Transverse colon (tissue), 4 donors: ENCODE results near the gene AGAP1. TPM values are rescaled to one million over a fixed set of nuclear protein-coding genes. Genes with fewer than 3 reads are reported as not detected.

Experiments used
- DNase-seq: peaks from one replicate; pipeline ENCODE4 v3.0.0-alpha.2; 2019
- H3K27ac ChIP-seq, 4 donors: fragments of 200-600 bp; sonication (generic); 2 replicates each; pipeline ENCODE4 v1.5.1; 2016 to 2018; ENCODE audit warnings: inconsistent platforms in 4 of 4
- H3K27me3 ChIP-seq: fragments of 200-600 bp; sonication (generic); 2 replicates; pipeline ENCODE4 v1.5.1; 2017; ENCODE audit warnings: inconsistent platforms
- H3K36me3 ChIP-seq, 4 donors: fragments of 200-600 bp; sonication (generic); 2 replicates each; pipeline ENCODE4 v1.5.1; 2017 to 2019; ENCODE audit warnings: inconsistent platforms in 4 of 4
- H3K4me1 ChIP-seq, 4 donors: fragments of 200-600 bp; sonication (generic); 2 replicates each; pipeline ENCODE4 v1.5.1; 2017 to 2020; ENCODE audit warnings: inconsistent platforms in 4 of 4
- H3K4me3 ChIP-seq, 4 donors: fragments of 200-600 bp; sonication (generic); 1 replicate in 1 of 4; 2 replicates in 3 of 4; pipeline versions ENCODE4 v1.5.1 to v1.6.1; 2017 to 2019; ENCODE audit warnings: inconsistent platforms in 4 of 4
- H3K9me3 ChIP-seq, 2 donors: fragments of 200-600 bp; sonication (generic); 2 replicates each; pipeline ENCODE4 v1.5.1; 2017 to 2019; ENCODE audit warnings: inconsistent platforms in 2 of 2
- CTCF ChIP-seq, 5 experiments: fragments of 200-600 bp in 3 of 5; fragments of 450-650 bp in 2 of 5; sonication (generic) in 3 of 5; IDR thresholded peaks; 1 replicate in 2 of 5; 2 replicates in 3 of 5; pipeline ENCODE4 v1.5.1; 2016 to 2017; ENCODE audit warnings: antibody characterized with exemption in 5 of 5, inconsistent platforms in 3 of 5, mild to moderate bottlenecking in 2 of 5, moderate library complexity in 1 of 5
- EP300 ChIP-seq: sonication (generic); formaldehyde crosslinking; IDR thresholded peaks from one replicate; pipeline ENCODE4 v1.6.1; 2017; ENCODE audit warnings: antibody characterized with exemption, low read depth
- POLR2A ChIP-seq: fragments of 450-650 bp; IDR thresholded peaks from one replicate; pipeline ENCODE4 v1.6.1; 2016; ENCODE audit warnings: antibody characterized with exemption, mild to moderate bottlenecking, moderate library complexity
- POLR2AphosphoS5 ChIP-seq, 3 donors: sonication (generic); formaldehyde crosslinking; IDR thresholded peaks; one replicate each; pipeline ENCODE4 v1.6.1; 2016; ENCODE audit warnings: antibody characterized with exemption in 3 of 3
- WGBS, 2 donors: methylation state at CpG; one replicate each; pipeline ENCODE4 v1.1.5; 2018; ENCODE audit warnings: low coverage in 1 of 2; 5-methylcytosine and 5-hydroxymethylcytosine counted together
- in situ Hi-C, 4 donors: fragments of 200-750 bp; cut with MboI; loops; one replicate each; pipeline versions ENCODE4 v1.15.0 to v1.15.1; 2017; ENCODE audit warnings: low sequenced_read_pairs in 3 of 4, low pct_ligation_motif_present in 1 of 4, low pct_unique_long_range_greater_than_20kb in 1 of 4
- intact Hi-C: fragments of 100-400 bp; cut with DNase I; formaldehyde crosslinking; loops from one replicate; pipeline ENCODE4 v1.15.1; 2023; ENCODE audit warnings: low total_unique reads
- total RNA-seq, 4 donors: library from RNA; depleted of rRNA; stranded (reverse); fragments of >200 nt; gene quantifications; one replicate each; pipeline ENCODE4 v1.1.0, GENCODE V29; 2016

AGAP1 gene
- total RNA-seq, 4 donors from 2014 or later = 56.1 to 96.9 (median 71.2) TPM

DNA sequence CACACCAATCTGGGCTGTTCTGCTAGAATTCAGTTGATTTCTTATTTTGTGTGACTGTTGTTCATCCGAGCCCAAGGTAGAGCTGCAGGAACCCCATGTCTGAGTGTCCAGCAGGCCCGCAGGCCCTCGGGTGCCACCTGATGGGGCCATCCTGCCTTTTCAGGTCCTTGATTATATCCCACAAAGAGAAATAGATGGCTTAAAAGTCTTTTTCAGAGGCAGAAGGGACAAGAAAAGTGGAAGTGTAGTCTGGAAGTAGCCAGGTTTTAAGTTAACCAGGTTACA lies 52.2 kb downstream of the AGAP1 start:
- Histone ChIP-seq H3K27ac (no peak overlapping the region), H3K4me1 (peaks cover 9 to 29% (median 21%) of the 10 kb centered on the region in 4 donors), H3K9me3 (no peaks in the 10 kb centered on the region), H3K27me3 (no peaks in the 10 kb centered on the region), H3K4me3 (no peak overlapping the region), H3K36me3 (no peaks in the 10 kb centered on the region)
- in situ Hi-C loops = no loop called here
- no peak for TF ChIP-seq CTCF (IDR thresholded peaks at IDR 0.05)
- TF ChIP-seq EP300 = no peak
- TF ChIP-seq POLR2AphosphoS5 (IDR thresholded peaks at IDR 0.05) = no peak
- TF ChIP-seq POLR2A = no peak
- DNase-seq = no peak
- intact Hi-C loops = no loop called here
- WGBS, 2 donors = 95% methylated on average over 3 of the region's 3 CpGs; no CpG with 5 or more reads in 1 of the 2 donors

DNA sequence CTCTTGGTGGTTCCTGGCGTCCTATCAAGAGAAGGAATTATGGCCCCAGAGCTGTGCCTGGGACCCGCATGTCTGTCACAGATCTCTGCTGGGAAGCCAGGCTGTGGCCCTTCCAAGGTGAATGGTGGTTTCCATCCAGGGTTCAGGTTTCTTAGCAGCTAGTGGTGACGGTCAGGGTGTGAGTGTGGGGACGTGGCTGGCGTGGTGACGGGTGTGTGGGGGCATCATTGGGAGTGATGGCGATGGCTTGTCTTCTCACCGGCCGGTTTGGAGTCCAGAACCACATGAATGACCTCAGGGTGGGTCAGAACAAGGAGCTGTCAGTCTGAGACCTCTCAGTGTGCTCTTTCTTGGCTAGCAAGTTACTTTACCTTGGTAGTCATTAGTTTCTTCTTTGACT lies 52.6 kb downstream of the AGAP1 start:
- intact Hi-C loops (no loop called here), in situ Hi-C loops (no loop called here)
- no peak overlapping the region for H3K4me3 ChIP-seq
- H3K9me3 ChIP-seq = no peaks in the 10 kb centered on the region
- no peak overlapping the region for H3K27ac ChIP-seq
- no peak for TF ChIP-seq POLR2A
- TF ChIP-seq CTCF (IDR thresholded peaks at IDR 0.05) = no peak
- TF ChIP-seq POLR2AphosphoS5 (IDR thresholded peaks at IDR 0.05) = no peak
- TF ChIP-seq EP300 = no peak
- H3K36me3 ChIP-seq = no peaks in the 10 kb centered on the region
- peaks cover 9 to 32% (median 24%) of the 10 kb centered on the region in 4 donors for H3K4me1 ChIP-seq
- 74 to 100% methylated on average over 1 to 9 of the region's 9 CpGs for WGBS, 2 donors
- DNase-seq = no peak
- no peaks in the 10 kb centered on the region for H3K27me3 ChIP-seq

DNA sequence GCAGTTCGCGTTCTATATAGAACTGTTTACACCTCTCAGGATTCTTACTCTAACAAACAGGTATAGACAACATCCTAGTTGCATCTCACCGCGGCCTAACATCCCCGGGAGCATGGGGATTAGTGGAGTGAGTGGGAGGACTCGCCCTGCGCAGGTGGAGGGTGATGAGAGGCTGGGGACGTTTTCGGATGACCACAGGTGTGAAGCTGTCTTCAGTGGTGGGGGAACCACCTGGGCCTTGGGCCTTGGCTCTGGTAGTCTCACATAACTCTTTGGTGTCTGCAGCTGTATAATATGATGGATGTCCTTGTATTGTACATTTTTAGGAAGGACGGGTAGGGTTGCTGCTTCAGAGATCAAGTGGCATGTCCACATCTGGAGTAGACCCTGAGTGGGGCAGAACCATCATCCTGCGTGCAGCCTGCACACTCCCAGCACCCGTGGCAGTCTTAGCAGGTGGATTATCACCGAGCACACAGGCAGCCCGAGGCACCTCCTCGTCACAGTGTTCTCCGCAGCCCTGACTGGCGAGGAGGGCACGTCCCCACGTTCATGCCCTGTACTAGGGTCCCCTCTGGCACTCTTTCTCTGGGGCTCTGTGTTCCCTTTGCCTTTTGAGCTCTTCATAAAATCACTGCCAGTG lies 56.0 kb downstream of the AGAP1 start:
- Histone ChIP-seq H3K36me3 (no peaks in the 10 kb centered on the region), H3K4me1 (peaks cover 9 to 32% (median 30%) of the 10 kb centered on the region in 4 donors), H3K4me3 (no peak overlapping the region), H3K27ac (no peak overlapping the region), H3K27me3 (no peaks in the 10 kb centered on the region), H3K9me3 (no peaks in the 10 kb centered on the region)
- WGBS, 2 donors = 84 to 89% methylated on average over 3 to 19 of the region's 19 CpGs
- DNase-seq = no peak
- TF ChIP-seq EP300 = no peak
- no peak for TF ChIP-seq POLR2AphosphoS5 (IDR thresholded peaks at IDR 0.05)
- TF ChIP-seq CTCF (IDR thresholded peaks at IDR 0.05) = no peak
- no peak for TF ChIP-seq POLR2A
- in situ Hi-C loops = no loop called here
- intact Hi-C loops = no loop called here

GRCh38 chr2:235550378-235550760 lies 56.5 kb downstream of the AGAP1 start:
- TF ChIP-seq CTCF (IDR thresholded peaks at IDR 0.05) (no peak), EP300 (no peak), POLR2A (no peak), POLR2AphosphoS5 (IDR thresholded peaks at IDR 0.05) (no peak)

More at GRCh38 chr2:235550378-235550760, 56.5 kb downstream of the AGAP1 start:
- Histone ChIP-seq H3K4me3 (no peak overlapping the region), H3K4me1 (peaks cover 9 to 31% (median 28%) of the 10 kb centered on the region in 4 donors), H3K36me3 (no peaks in the 10 kb centered on the region), H3K27me3 (no peaks in the 10 kb centered on the region), H3K27ac (no peak overlapping the region), H3K9me3 (no peaks in the 10 kb centered on the region)
- no peak for DNase-seq
- 93 to 100% methylated on average over 5 to 12 of the region's 12 CpGs for WGBS, 2 donors
- intact Hi-C loops (no loop called here), in situ Hi-C loops (no loop called here)
